HG03066 (cell line): ENCODE data around the gene PRELP.
"Not testable (repeated sequence)": the region's sequence is repeated elsewhere in the genome, so short reads cannot be mapped to it uniquely, and the experiment has no call there.

ENCODE experiments used
- ATAC-seq: cut with Tn5 transposase; IDR thresholded peaks from one replicate; pipeline ENCODE4 v1.9.1; 2021; ENCODE audit warnings: low read depth; ENCODE audit not compliant: unreplicated experiment

The PRELP gene

GRCh38 chr1:203475012-203475981 lies at the start of gene PRELP:
Gene PRELP (plus strand): TSS chr1:203475806. CDS start chr1:203483185, 7,379 bp downstream.
- no peak for ATAC-seq

- ATAC-seq: no peak
Observed at GRCh38 chr1:203426366-203426765, 49.2 kb upstream of the PRELP start.

- no peak for ATAC-seq
Observed at GRCh38 chr1:203426870-203427269, 48.7 kb upstream of the PRELP start.

- no peak for ATAC-seq
Observed at GRCh38 chr1:203427451-203427850, 48.2 kb upstream of the PRELP start.

GRCh38 chr1:203428981-203429599 lies 46.5 kb upstream of the PRELP start:
- no peak for ATAC-seq

- ATAC-seq: no peak
Observed at GRCh38 chr1:203435615-203436014, 40.0 kb upstream of the PRELP start.

GRCh38 chr1:203437696-203438315 lies 37.8 kb upstream of the PRELP start:
- ATAC-seq: no peak

- ATAC-seq: no peak
Observed at GRCh38 chr1:203439131-203439730, 36.4 kb upstream of the PRELP start.

- ATAC-seq: no peak
Observed at GRCh38 chr1:203440771-203441170, 34.8 kb upstream of the PRELP start.

GRCh38 chr1:203441766-203442165 lies 33.8 kb upstream of the PRELP start:
- no peak for ATAC-seq

- no peak for ATAC-seq
Observed at GRCh38 chr1:203442821-203443220, 32.8 kb upstream of the PRELP start.

GRCh38 chr1:203443296-203443695 lies 32.3 kb upstream of the PRELP start:
- ATAC-seq: no peak

- ATAC-seq: no peak
Observed at GRCh38 chr1:203444171-203444576, 31.4 kb upstream of the PRELP start.

GRCh38 chr1:203447151-203447550 lies 28.5 kb upstream of the PRELP start:
- no peak for ATAC-seq

- not testable (repeated sequence) for ATAC-seq
Observed at GRCh38 chr1:203447598-203447997, 28.0 kb upstream of the PRELP start.

GRCh38 chr1:203448521-203449061 lies 27.0 kb upstream of the PRELP start:
- ATAC-seq: no peak

GRCh38 chr1:203450001-203450400 lies 25.6 kb upstream of the PRELP start:
- no peak for ATAC-seq

GRCh38 chr1:203450479-203451149 lies 25.0 kb upstream of the PRELP start:
- no peak for ATAC-seq

- ATAC-seq: no peak
Observed at GRCh38 chr1:203451836-203452784, 23.5 kb upstream of the PRELP start.
